ENCODE data around the gene EFCAB9.

GRCh38 chr5:172169216-172169615, 24.8 kb upstream of the EFCAB9 start:
- TF ChIP-seq BCL3 (IDR thresholded peaks at IDR 0.05) (no peak), CTCF (IDR thresholded peaks at IDR 0.05) (no peak), HES2 (IDR thresholded peaks at IDR 0.05) (no peak), POLR2A (IDR thresholded peaks at IDR 0.05; ENCODE audit: low read length) (no peak), ZFP36 (IDR thresholded peaks at IDR 0.05; ENCODE audit: borderline replicate concordance, partially characterized antibody) (no peak), JUNB (IDR thresholded peaks at IDR 0.05) (no peak)
